Gastrocnemius medialis (tissue), 4 donors: ENCODE measurements around the gene RYR2.
"Not testable (repeated sequence)": the region's sequence is repeated elsewhere in the genome, so short reads cannot be mapped to it uniquely, and the experiment has no call there.

Experiments used
- POLR2A ChIP-seq, 2 donors: fragments of 450-650 bp; IDR thresholded peaks; one replicate each; pipeline ENCODE4 v1.6.1; 2017; ENCODE audit warnings: antibody characterized with exemption in 2 of 2, mild to moderate bottlenecking in 2 of 2, moderate library complexity in 2 of 2
- TF ChIP-seq, protein P1 (sequence below), 5 experiments: fragments of 450-650 bp in 3 of 5; fragments of 200-600 bp in 2 of 5; sonication (generic) in 2 of 5; IDR thresholded peaks in 4 of 5; conservative IDR thresholded peaks in 1 of 5; 1 replicate in 4 of 5; 2 replicates in 1 of 5; pipeline ENCODE4 v1.5.1; 2016 to 2019; ENCODE audit warnings: antibody characterized with exemption in 5 of 5, mild to moderate bottlenecking in 3 of 5, moderate library complexity in 3 of 5

DNA sequence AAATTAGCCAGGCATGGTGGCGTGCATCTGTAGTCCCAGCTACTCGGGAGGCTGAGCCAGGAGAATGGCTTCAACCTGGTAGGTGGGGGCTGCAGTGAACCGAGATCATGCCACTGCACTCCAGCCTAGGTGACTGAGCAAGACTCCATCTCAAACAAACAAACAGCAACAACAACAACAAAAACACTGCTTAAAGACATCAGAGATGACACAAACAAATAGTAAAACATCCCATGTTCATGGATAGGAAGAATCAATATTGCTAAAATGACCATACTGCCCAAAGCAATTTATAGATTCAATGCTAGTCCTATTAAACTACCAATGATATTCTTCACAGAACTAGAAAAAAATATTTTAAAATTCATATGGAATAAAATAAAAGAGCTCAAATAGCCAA, 801.5 kb downstream of the RYR2 start:
- TF ChIP-seq, protein P1, sequence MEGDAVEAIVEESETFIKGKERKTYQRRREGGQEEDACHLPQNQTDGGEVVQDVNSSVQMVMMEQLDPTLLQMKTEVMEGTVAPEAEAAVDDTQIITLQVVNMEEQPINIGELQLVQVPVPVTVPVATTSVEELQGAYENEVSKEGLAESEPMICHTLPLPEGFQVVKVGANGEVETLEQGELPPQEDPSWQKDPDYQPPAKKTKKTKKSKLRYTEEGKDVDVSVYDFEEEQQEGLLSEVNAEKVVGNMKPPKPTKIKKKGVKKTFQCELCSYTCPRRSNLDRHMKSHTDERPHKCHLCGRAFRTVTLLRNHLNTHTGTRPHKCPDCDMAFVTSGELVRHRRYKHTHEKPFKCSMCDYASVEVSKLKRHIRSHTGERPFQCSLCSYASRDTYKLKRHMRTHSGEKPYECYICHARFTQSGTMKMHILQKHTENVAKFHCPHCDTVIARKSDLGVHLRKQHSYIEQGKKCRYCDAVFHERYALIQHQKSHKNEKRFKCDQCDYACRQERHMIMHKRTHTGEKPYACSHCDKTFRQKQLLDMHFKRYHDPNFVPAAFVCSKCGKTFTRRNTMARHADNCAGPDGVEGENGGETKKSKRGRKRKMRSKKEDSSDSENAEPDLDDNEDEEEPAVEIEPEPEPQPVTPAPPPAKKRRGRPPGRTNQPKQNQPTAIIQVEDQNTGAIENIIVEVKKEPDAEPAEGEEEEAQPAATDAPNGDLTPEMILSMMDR (IDR thresholded peaks at IDR 0.05 in 4 of 5, conservative IDR thresholded peaks at IDR 0.05 in 1 of 5) = not testable (repeated sequence)
- not testable (repeated sequence) for TF ChIP-seq POLR2A (IDR thresholded peaks at IDR 0.05)
